Stimulated activated CD8-positive, alpha-beta memory T cell treated with anti-CD3 and anti-CD28 coated beads, Interleukin-7, amount 100 ng/mL, for 24 hours (primary cell): Measurements from ENCODE around the gene TSPAN18.

Experiments used
- DNase-seq: peaks from one replicate; pipeline ENCODE4 v3.0.0-alpha.2; 2020; ENCODE audit warnings: low read depth

TSPAN18 gene

DNA sequence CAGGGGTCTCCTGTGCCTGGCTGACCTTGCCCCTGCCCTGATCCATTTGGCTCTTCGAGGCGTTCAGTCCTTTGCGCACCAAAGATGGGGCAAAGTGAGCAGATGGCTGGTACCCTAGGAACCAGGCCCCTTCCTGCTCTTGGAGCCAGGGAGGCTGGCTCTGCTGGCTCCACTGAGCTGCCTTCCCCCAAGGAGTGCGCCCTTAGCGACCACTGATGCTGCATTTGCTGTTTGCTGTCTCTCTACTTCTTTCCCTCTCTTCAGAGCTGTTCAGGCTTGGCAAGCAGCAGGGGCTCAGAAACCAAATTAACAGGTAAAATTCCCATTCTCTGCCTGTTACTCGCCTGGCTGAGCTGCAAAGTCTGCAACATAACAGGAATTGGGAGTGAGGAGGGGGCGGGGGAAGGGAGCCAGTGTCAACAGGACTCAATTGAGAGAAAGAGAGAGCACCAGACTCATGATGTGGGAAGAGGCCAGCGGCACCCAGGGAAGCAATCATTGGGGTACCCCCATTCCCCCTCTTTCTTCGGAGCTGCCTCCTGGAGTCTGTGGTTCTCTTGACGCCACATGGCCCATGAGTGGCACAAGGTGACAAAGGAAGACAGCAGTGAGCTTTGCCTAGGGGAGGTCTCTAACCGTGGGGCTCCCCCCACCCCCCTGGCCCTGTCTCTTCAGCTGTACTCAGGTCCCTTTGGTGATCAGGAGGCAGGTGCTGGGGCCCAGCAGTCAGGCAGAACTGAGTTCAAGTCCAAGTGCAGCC, 121.6 kb downstream of the TSPAN18 start:
- no peak for DNase-seq

DNA sequence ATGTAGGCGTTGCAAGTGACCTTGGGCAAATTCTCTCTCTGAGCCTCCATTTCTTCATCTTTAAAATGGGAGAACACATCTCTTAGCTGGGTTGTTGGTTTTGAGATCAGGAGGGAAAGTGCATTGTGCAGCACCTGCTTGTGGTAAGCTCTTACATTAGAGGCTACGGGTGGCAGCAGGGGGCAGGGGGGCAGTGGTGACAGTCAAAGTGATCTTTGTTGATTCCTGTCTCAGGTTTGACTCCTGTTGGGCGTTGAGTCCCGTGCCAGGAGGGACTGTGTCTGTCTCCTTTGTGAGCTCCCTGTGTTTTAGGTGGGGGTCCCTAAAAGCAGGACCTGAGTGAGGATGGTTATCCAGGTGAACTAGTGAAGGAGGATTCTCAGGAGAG, 122.2 kb downstream of the TSPAN18 start:
- no peak for DNase-seq

DNA sequence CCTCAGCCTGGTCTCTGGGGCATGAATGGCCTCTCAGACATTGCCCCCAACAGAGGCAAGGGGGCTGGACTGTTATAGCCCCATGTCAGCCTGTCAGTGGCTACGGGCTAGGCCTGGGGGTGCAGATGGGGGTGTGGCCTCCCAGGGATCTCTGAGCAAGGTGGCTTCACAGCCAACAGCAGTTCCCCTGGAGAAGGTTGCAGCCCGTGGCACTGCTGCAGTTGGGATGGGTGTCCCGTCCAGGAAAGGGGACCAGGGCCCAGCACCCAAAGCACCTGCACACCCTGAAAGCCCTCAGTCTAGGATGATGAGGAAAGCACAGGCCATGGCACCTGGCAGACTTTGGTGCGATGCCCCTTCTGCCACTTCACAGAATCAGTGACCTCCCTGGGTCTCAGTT, 122.7 kb downstream of the TSPAN18 start:
- DNase-seq, result no peak

DNA sequence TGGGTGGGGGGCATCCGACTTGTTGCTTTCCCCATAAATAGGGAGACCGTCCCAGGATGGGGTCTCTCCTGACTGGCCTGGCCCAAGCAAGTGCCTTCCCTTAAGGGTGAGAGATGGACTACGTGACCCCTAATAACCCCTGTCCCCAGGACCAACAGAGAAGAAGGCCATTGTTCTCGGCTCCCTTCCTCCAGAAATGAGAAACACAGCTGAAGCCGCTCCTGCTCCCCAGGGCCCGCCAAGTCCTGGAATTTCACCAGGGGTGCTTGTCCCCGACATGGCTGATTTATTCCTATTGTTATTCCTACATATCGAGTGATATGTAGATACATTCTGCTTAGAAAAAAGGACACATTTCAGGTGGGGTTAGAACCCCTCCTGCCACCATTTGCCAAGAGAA, 123.2 kb downstream of the TSPAN18 start:
- DNase-seq, result no peak

DNA sequence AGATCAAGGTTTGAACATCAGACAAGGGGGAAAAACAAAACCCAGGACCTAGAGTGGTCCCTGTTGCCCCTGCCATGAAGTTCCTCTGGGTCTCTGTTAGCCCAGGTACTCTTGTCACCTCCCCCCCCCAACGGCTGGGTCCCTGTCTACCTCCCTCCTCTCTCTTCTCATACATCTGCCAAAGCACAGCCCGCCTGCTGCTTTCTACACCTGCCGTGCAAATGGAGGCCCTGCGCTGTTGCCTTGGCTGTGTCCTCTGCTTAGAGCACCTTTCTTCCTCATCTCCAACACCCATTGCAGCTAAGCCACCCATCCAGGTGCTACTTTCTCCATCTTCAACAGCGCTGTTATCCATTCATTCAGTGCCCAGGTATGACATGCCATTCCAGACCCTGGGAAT, 124.7 kb downstream of the TSPAN18 start:
- no peak for DNase-seq

DNA sequence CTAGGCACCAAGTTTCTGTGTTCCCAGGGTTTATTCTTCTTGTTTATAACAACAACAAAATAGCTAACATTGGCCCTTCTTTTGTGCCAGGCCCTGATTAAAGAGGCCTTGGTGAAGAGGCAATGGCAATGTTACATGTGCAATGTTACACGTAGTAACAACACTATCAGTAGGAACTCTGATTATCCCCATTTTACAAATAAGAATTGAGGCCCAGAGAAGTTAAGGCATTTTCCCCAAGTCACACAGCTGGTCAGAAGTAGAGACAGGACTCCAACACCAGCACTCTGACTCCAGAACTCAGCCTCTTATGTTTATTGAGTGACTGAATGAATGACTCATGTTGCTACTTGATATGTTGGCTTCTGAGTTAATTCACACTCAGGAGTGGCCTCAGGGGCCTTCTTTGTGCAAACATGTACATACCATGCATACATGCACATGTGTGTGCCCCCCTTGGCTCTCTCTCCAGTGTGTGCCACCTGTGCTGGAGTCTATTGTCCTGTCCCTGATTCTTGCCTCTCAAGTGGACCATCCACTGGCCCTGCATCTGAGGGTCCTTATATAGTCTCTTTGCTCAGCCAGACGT, 125.5 kb downstream of the TSPAN18 start:
- DNase-seq, result no peak

DNA sequence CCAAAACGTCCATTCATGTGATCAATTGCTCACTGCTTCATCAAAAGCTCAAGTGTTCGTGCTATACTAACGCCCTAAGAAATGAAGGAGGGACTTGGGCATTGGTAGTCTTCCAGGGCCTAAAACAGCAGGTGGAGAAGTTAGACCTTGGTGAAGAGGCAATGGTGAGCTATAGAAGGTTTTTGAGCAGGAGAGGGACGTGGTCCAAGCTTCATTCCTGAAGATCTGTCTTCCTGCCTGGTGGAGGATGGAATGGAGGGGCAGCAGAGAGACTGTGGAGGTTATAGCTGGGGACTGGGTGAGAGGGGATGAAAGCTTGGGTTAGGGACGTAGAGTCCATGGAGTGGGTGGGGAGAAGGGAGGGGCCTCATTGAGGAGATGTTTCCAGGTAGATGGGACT, 126.2 kb downstream of the TSPAN18 start:
- DNase-seq, result no peak

DNA sequence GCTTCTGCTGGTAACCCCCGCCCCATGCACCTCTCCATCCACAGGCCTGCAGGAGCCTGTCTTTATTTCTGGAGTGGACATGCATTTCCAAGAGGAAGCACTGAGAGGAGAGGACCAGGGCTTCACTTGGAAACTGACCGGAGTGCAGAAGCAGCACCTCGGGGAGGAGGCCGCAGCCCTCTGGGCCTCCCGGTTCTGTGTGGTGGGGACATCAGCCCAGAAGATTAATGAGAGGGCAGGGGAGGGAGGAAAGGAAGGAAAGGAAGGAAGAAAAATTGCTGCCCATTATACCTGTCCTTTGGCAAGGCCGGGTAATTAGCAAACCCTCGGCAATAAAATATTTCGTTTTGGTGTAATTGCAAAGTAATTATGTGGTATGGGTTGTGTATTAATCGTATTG, 126.9 kb downstream of the TSPAN18 start:
- no peak for DNase-seq

DNA sequence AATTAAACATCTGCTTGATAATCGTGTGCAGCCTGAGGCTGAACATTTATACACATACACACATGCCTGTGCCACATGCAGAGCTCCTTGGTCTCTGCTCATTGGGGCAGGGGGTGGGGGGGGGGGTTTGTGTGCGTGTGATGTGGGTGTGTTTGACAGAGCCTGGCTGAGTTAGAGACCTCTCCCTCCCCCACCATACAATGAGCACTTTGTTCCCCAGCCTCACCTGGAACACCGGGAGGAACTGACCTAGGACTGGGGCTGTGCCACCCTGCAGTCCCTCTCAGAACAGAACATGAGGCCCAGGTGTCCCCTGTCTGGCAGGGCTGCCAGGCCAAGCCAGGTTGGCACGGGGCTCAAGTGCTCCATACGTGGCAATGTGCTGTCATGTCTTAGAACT, 127.3 kb downstream of the TSPAN18 start:
- DNase-seq, result no peak

DNA sequence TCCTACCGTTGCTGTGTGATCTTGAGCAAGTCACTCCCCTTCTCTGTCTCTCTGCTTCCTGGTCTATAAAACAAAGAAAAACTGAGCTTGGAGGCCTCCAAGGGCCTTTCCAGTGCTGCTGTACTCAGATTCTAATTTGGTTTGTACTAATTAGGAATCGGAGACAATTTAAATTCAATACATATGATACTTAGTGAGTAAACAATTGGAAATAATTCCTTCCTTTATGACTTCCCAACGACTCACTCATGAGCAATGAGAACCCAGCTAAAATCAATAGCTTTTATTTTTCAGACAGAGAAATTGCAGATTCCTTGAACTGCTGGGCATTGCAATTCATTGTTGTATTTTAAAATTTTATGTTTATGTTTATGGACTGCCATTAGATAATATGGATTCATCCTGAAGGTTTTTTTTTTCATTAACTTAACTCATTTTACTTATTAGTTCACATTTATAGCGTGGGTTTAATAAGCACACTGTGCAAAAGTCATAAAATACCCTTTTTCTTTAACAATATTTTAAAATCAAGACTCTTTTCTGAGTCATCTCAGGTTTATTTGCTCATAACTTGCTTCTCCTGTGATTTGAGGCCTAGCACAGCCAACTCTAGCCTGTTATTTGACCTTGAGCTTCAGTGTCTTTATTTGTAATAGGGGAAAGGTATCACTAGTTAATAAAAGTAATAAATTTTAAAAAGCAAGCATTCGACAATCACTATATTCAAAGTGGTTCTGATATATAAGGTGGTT, 128.2 kb downstream of the TSPAN18 start:
- no peak for DNase-seq

DNA sequence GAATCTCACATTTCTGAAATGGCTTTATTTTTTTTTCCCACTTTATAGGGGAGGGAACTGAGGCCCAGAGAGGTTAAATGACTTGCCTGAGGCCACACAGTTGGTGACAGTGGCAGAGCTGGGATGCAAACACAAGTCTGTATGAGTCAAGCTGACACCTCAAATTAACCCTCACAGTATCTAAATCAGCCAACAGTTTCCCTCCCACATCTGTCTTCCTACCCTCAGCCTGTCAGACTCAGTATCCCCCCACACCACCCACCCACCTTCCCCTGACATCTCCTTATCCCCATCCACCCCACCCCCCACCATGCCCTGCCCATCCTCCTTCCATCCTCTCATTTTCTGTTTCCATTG, 128.7 kb downstream of the TSPAN18 start:
- DNase-seq, result no peak

DNA sequence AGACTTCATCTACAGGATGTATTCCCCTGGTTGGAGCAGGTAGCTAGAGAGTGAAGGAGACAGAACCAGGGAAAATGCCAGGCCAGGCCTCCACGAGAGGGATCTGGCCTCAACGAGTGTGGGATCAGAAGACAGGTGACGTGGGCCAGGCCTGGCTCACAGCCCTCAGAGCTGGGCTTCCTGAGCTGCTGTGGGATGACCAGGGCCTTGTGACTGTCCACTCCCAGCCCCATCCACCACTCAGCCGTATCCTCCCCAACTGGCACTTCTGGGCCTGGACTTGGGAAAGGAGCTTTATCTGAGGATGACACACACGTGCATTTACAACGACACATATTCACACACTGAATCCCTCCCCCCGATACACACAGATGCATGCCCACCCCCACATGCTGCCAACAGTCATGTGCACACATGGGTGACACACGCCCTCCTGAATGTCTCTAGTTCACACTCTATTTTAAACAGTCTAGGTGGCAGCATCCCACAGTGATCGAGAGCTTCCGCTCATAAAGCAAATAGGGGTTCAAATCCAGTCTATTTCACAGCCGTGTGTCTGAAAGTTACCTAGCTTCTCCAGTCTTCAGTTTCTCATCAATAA, 130.8 kb downstream of the TSPAN18 start:
- DNase-seq, result no peak

DNA sequence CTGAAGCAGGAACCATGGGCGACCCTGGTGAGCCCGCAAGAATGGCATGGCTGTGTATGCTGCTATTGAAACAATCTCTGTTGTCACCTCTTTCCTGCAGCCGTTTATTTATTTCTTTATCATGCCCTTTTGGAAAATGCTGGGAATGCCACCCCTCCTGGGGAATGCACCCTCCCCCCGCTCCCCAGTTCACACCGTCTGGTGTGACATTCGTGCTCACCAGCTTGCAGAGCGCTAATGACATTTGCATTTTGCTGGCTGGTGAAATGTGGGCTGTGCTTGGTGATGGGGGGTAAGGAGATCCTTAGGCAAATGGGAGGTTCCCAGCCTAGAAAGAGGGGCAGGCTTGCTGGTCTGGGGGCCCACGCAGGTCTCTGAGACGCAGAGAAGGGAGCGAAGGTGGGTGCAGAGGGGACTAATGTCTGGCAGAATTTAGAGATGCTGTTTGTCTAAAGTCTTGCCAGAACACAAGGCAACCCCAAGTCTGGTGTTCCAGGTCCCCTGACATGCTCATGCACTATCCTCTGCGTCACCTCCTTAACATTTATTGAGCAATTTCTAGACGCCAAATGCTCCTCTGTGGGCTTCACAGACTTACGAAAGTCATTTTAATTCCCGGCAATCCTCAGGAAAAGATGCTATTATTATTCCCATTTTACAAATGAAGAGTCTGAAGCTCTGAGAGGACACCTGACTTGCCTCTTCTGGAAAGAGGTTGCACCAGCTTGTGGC, 132.2 kb downstream of the TSPAN18 start:
- DNase-seq, result no peak

DNA sequence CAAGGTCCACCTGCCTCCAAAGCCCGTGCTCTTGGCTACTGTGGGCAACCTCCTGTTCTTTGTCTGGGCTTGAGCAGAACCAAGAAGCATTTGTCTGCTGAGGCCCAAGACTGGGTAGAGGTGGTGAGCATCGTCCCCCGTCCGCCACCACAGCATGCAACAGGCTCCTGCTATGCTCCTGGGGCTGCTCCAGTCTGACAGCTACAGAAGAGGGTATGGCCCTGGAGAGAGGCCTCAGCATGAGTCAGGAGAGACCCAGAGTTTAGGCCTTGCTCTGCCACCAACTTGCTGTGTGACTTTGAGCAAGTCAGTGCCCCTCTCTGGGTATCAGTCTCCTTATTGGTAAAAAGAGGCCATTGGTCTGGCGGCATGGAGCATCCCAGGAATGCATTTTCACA, 132.8 kb downstream of the TSPAN18 start:
- DNase-seq, result no peak

DNA sequence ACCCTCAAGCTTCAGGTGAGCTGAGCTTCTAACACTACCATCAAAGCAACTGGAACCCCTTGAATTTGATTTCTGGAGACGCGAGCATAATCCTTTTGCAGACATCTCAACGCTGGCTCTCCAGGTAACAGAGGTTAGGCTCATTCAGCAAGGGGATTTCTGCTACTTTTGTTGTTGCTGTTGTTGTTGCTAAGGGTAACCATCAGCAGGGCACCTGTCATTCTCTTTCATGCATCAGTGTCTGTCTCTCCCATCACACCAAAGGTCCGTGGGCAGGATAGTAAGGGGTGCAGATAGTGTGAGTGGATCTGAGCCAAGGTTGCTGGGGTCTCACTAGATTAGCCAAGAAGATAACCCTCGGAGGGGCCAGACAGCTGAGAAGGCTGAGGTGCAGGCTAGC, 133.6 kb downstream of the TSPAN18 start:
- no peak for DNase-seq

DNA sequence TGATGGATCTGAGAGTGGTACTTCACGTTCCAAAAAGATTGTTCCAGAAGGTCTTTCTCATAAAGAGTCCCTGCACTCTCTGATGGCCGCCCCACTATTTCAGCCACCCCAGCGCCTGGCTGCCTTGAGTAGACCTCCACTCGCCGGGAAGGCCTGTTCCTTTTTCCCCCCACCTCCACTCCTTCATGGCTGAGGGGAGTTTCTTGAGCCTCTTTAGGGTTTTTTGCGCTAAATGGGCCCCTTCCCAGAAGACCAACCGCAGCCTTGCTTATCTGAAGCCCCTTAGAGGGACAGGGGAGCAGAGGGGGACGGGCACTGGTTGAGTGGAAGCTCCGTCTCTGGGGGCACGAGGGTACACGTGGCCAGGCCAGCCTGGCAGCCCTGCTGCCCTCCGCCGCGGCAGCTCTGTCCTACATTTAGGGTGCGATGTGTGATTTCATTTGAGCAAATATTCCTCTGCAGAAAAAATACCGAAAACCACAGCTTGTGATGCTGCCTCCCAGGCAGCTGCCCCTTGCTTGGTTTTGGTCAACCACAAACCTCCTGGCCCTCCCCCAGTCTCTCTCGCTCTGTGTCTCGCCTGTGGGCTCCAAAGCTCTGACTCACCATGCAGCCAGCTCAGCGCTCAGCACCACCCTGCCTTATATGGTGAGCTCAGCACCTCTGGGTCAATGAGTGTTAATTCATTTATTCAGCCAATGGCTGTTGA, 135.2 kb downstream of the TSPAN18 start:
- DNase-seq, result peak; percentile 72

DNA sequence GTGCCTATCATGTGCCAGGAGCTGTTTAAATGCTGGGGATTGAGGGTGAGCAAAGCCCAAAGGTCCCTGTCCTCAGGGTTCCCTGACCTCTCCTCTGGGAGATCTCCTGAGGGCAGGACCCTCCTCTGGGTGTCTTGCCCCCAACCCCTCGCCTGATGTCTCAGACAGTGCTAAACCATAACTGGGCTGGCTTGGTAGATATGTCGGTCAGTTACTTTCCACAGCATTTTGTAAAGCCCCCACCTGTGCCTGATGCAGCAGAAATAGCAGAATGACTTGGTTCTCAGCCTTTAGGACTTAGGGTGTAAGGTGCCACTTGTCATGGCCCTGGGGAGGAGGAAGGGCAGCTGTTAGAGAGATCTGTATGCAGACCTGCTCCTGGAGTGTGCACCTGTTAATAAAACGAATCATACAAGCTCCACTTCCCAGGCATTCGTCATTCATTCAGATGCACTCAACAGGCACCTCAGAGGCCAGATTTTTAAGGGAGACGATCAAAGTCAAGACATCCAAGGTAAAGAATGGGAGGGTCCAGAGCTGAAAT, 135.9 kb downstream of the TSPAN18 start:
- DNase-seq, result no peak

DNA sequence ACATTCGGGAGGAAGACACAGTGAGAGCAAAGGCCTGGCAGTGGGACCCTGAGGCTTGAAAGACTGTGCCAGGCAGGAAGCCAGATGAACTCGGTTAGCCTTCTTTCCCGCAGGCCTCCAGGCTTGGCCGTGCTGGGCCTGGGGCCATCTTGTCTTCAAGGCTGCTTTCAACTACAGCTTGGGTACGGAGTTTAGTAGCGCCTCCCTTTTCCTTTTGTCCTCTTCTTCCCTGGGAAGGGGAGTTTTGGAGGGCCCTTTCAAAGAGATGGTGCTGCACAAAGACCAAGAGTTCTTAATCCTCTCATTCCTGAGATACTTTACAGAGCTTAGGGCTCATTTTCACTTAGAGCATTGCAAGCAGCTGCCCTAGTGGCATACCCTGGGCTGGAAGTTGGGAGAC, 136.5 kb downstream of the TSPAN18 start:
- DNase-seq, result no peak

DNA sequence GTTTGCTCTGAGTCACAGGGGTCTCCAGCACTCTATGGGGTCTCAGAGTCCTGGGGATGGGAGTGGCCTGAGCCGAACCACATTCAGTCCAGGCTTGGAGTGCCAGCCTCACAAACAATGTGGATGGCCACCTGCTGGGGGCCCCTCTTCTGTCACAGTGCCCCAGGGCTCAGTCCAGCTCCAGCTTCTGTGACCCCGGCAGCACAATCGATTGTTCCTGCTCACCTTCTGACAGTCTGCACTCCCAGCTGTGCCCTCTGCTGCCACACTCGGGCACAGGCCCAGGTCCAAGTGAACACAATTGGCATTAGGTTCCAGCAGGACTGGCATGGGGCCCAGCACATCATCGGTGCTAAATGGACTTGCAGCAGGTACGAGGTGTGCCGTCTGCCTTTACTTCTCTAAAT, 139.1 kb downstream of the TSPAN18 start:
- DNase-seq, result no peak

DNA sequence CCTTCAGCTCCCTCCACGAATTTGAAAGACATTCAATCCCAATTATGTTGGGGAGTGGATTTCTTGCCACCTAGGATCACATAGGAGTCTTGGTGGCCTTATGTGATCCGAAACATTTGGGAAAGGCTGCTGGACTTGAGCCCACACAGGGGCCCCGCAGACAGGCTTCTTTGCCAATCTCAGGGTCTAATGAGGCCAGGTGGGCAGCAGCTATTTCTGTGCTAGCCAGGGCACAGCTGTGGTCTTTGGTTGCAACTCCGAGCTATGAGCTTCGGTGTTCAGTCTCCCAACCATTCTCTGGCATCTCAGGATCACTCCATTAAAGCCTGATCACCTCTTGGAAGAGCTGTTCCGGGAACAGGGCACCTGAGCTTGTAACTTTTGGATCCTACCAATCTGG, 139.5 kb downstream of the TSPAN18 start:
- no peak for DNase-seq

DNA sequence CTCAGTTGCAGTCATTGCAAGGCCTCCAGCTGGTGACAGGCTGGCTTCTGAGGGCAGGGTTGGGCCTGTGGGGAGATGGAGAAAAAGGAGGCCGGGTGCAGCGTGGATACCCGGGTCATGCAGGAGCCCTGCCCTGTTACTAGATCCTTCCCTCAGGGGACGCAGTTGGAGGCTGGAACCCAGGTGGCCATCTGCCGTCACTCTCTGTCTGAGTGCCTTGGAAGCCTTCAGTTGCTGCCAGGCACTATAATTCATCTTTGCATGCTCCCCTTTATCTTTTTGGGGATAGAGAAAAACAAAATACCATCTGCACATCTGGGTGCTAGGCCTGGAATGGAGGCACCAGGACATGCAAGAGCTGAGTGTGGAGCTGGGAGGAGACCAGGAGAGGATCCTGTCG, 141.3 kb downstream of the TSPAN18 start:
- no peak for DNase-seq
